SHP77 treated with DMSO at 0.1 percent for 48 hours (cell line): Measurements from ENCODE around the gene PIP4P1.
"Not testable (repeated sequence)": the region's sequence is repeated elsewhere in the genome, so short reads cannot be mapped to it uniquely, and the experiment has no call there.

Experiments
- DNase-seq: peaks from one replicate; lab custom pipeline; 2025; lab: John Stamatoyannopoulos, UW

The PIP4P1 gene

DNA sequence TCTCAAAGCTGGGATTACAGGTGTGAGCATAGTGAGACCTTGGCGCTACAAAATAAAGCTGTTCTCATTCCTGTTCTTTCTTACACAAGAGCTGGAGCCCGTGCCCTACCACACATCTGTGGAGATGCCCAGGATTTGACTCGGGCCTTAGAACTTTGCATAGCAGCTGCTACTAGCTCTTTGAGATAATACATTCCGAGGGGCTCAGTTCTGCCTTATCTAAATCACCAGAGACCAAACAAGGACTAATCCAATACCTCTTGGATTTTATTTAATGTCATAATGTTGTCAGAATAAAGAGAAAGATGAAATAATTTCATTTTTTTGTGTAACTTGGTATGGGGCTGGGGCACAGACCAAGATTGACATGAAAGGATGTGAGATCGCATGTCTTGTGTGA, 15.5 kb upstream of the PIP4P1 start:
- DNase-seq = no peak

GRCh38 chr14:20472536-20473169, 11.4 kb upstream of the PIP4P1 start:
- DNase-seq = no peak

DNA sequence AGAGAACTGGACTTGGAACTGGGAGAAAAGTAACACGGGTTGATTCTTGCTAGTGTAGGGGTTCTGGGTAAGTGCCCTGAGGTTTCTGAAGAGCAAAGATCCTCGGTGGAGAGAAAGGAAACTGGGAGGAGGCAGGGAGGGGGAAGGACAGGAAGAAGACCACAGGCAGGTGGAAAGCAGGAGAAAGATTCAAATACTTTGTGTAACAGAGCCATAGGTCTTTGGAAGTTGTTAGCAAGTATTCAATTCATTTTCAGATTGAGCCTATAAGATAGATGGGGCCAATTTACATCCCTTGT, 9.3 kb upstream of the PIP4P1 start:
- DNase-seq = peak; percentile 23

DNA sequence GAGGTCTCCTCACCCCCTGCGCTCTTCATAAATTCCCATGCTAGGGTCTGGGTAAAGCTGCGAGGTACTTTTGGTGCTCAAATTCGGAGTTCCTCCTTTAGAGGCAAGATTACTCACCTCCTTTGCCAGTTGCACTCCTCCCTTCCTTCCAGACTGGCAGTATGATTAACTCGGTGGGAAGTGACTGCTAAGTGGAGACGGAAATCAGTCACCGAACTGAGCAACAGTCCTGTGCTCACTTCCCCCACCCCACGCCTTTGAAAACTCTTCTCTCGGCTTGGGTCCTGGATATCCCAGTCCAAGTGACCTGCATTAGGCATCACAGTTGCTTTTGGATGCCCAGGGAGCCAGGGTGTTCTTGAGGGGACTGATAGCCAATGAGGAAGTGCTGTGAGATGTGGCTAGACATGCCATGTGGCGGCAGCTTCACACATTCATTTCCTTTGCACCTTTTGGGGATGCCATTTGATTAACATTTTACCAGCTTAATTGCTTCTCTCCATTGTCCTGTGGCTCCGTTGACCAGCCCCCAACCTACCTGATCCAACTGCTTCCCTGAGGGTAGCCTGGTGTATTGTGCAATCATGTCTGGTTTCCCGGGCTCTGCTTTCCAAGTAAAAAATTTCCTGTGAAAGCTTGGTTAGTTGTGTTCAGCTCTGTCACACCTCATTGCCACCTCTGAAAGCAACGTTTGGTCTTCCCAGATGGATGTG, 8.8 kb upstream of the PIP4P1 start:
- DNase-seq = peak; percentile 27

GRCh38 chr14:20469242-20469889, 8.1 kb upstream of the PIP4P1 start, which contains the start of gene PNP:
Gene PNP, plus strand, starts transcription at chr14:20469406. Its CDS starts 119 bp downstream, at chr14:20469525.
- DNase-seq = peak; percentile 95

DNA sequence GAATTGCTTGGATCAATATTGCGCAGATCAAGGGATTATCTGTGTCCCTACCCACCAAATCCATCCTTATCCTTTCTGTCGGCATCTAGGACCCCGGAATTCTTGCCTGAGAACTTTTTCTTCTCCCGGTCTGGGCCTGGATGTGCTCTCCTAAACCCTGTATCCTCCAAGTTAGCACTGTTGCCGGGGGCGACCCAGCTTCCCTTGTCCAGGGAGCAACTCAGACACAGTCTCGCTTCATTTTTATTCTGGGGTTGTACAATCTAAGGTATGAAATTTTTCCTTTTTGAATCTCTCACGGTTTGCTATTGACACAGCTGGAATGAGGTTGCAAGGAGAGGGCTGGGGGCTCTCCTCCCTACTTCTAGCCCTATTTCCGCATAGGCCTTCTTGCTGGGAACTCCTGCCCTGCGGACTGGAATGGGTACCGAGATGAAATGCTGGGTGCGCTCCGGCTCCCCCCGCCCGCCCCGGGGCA, 7.6 kb upstream of the PIP4P1 start:
- DNase-seq = no peak

DNA sequence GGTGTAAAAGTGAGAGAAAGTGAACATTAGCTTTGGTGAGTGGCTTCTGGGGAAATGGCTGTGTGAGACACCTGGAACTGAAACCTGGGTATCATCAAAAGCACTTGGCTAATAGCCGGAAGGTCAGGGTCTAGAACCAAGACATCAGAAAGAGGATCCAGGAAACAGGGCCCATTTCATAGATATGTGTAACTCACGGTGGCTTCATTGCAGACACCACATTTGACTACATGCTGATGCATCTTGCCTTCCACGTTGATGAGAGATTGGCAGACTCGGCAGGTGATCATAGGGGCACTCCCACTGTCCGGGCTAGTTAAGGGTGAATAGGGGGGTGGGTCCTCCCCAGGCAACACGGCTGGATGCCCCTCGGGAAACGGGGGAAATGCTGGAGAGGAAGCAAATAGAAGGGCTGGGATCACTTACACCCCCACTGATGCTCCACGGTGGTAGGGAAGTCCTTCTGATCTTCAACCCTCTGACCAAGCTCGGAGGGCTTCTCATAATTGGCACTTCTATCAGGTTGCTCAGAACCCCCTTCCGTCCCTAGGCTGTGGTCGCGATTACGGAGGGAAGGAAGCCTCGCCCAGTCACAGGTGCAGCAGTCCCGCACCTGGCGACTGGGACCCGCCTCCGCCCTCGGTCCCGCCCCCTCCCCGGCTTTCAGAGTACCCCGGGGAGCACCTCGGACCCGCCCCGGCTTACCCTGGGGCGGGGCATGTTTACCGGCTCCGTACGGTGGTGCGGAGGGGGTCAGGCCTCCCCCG, 593 bp downstream of the PIP4P1 start:
- no peak for DNase-seq

- DNase-seq = no peak
Measured at GRCh38 chr14:20458031-20458789, 3.0 kb downstream of the PIP4P1 start.

DNA sequence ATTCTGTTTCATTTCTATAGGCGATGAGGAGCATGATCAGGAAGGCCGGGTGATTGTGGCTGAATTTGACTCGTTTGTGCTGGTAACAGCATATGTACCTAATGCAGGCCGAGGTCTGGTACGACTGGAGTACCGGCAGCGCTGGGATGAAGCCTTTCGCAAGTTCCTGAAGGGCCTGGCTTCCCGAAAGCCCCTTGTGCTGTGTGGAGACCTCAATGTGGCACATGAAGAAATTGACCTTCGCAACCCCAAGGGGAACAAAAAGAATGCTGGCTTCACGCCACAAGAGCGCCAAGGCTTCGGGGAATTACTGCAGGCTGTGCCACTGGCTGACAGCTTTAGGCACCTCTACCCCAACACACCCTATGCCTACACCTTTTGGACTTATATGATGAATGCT, 4.3 kb downstream of the PIP4P1 start:
- no peak for DNase-seq

- no peak for DNase-seq
Measured at GRCh38 chr14:20455355-20456300, 5.6 kb downstream of the PIP4P1 start.

GRCh38 chr14:20454516-20455354, 6.5 kb downstream of the PIP4P1 start, which contains the start of the genes APEX1 and OSGEP:
Gene APEX1, plus strand, starts transcription at chr14:20455226. Its CDS starts 420 bp downstream, at chr14:20455646.
Gene OSGEP, minus strand, starts transcription at chr14:20454812. Its CDS starts 129 bp downstream, at chr14:20454683.
- peak; percentile 99 for DNase-seq

- not testable (repeated sequence) for DNase-seq
Measured at GRCh38 chr14:20452831-20453230, 8.4 kb downstream of the PIP4P1 start.

DNA sequence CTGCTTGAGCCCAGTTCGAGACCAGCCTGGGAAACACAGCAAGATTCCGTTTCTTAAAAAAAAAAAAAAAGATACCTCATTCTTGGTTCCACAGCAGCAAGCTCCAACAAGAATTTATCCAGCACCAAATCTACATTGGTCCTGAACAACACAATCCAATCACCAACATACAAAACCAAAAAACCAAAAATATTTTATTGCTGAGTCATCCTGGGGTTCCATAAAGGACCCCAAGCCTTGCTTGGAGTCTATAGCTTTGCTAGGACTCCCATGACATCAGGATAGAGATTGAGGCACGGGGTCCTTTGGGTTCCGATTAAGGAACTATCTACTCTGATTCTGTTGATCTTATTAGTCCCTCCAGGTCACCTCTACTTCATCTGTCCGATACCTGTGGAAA, 14.3 kb downstream of the PIP4P1 start:
- no peak for DNase-seq

DNA sequence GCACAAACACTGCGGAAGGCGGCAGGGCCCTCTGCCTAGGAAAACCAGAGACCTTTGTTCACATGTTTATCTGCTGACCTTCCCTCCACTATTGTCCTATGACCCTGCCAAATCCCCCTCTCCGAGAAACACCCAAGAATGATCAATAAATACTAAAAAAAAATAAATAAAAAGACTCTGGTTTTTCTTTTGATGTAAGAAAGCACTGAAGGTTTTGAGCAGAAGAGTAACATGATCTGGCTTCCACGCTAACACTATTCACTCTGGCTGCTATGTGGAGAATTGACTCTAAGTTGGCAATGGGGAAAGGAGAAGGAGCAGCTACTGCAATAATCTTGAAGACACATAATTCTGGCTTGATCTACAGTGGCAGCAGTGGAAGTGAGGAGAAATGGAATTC, 17.6 kb downstream of the PIP4P1 start:
- DNase-seq = not testable (repeated sequence)

GRCh38 chr14:20441461-20441860, 19.8 kb downstream of the PIP4P1 start:
- DNase-seq = no peak

DNA sequence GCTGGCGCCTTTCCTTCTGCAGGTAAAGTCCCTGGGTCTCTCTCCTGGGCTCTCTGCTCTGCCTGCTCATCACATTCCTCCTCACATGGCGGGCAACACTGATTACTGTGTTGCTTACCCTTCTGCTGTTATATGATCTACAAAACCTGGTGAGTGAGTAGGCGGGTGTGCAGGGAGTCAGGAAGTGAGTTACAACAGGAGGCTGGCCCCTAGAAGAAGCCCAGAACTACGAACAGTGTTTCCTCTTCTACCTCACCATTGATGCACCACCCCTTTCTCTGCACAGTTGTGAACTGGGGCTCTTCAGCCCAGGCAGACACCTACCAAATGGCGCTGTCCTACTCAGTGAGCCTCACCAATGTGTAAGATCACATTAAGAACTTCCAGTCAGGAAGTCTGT, 20.4 kb downstream of the PIP4P1 start:
- no peak for DNase-seq

GRCh38 chr14:20440465-20440864, 20.8 kb downstream of the PIP4P1 start:
- DNase-seq = no peak

DNA sequence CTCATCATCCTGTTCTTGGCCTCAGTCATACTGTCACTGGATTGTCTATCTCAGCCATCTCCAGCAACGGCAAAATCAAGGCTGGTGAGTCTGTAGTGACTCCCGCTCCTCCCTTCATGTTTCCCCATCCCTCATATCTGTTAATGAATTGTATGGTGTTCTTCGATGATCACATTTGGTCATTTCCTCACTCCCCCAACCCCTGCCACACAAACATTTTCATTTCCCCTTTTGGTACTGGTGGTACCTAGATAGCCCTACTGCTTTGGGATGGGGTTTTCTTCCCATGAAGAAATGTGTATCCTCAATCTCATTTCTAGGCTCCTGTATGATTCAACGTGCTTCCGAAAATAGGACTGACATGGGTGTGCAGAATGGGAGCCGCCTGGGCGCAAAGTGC, 22.6 kb downstream of the PIP4P1 start:
- no peak for DNase-seq

GRCh38 chr14:20436363-20436755, 24.9 kb downstream of the PIP4P1 start:
- no peak for DNase-seq
